HG03066 (cell line): ENCODE results near the gene SLC2A14.
"Not testable (repeated sequence)": the region's sequence is repeated elsewhere in the genome, so short reads cannot be mapped to it uniquely, and the experiment has no call there.

Experiments used
- ATAC-seq: cut with Tn5 transposase; IDR thresholded peaks from one replicate; pipeline ENCODE4 v1.9.1; 2021; ENCODE audit warnings: low read depth; ENCODE audit not compliant: unreplicated experiment

The SLC2A14 gene

DNA sequence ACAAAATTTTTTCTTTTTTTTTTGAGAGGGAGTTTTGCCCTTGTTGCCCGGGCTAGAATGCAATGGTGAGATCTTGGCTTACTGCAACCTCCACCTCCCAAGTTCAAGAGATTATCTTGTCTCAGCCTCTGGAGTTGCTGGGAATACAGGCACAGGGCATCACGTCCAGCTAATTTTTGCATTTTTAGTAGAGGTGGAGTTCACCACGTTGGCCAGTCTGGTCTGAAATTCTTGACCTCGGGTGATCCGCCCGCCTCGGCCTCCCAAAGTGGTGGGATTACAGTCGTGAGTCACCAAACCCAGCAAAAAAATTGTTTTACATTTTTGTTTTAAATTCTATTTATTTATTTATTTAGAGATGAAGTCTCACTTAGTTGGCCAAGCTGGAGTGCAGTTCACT is 4.7 kb upstream of the SLC2A14 start:
- ATAC-seq = no peak

DNA sequence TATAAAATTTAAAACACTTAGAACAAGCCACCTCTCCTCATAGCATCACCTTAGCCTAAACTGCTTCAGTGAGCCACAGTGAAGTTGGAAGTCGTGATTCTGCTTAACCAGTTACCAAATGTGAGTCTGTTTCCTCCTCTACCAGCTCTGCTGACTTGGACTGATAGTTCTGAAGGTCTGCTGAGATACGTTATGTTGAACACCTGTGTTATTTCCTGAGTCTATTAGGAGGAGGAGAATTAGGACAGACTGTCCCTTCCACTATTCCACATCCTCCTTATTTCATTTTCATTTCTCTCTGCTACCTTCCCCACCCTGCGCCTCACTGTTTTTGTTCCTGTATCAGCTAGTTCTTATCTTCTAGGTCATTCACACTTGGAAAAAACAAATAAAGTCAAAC is 2.4 kb downstream of the SLC2A14 start:
- ATAC-seq = no peak

DNA sequence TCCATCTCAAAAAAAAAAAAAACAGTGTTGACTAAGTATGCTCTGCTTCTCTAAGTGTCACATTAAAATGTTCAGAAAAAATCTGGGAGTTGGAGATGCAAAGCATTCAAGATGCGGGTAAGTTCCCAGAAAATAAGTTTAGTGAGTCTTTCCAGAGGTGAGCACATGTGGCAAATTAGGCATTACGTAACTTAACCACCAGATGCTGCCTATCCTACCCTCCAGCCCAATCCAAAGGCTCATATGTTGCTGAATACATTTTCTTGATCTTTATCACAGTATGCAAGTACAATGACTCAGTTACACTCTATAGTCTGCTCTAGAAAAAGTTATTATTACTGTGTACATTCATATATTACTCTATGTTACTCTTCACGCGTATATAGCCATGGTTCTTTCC is 3.6 kb downstream of the SLC2A14 start:
- ATAC-seq = no peak

DNA sequence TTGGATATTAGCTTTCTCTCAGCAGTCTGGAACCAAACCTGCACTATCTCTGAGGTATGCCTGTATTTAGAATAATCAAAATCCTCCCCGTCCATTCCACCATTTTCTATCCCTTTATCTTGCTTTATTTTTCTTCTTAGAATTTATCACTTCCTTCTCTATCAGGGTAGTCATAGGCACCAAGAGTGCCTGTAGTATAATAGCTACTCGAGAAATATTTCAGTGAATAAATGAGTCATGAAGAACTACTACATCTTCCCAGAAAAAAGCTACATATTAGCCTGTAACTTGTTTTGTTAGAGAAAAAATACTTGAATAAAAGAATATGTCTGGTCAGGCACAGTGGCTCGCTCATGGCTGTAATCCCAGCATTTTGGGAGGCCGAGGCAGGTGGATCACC is 4.3 kb downstream of the SLC2A14 start:
- ATAC-seq = no peak

DNA sequence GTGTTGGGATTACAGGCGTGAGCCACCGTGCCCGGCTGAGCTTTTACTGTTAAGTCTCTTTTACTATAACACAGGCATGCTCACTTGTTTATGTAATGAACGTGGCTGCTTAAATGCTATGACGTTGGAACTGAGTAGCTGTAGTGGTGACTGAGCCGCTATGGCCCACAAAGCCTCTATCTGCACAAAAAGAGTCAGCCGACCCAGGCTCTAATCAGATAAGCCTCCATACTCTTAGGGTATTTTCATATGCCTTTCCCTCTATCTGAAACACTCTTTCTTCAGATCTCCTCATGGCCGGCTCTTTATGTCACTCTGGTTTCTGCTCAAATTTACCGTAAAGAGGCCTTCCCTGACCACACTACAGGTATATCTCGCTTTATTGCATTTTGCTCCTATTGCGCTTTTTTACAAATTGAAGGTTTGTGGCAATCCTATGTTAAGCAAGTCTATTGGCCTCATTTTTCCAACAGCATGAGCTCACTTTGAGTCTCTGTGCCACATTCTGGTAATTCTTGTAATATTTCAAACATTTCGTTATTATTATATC is 8.0 kb downstream of the SLC2A14 start:
- ATAC-seq = no peak

DNA sequence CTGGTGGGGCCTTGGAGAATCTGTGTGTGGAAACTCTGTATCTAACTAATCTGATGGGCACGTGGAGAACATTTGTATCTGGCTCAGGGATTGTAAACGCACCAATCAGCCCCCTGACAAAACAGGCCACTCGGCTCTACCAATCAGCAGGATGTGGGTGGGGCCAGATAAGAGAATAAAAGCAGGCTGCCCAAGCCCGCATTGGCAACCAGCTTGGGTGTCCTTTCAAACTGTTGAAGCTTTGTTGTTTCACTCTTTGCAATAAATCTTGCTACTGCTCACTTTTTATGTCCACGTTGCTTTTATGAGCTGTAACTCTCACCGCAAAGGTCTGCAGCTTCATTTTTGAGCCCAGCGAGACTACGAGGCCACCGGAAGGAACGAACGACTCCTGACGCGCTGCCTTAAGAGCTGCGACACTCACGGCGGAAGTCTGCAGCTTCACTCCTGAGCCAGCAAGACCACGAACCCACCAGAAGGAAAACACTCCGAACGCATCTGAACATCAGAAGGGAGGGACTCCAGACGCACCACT is 9.8 kb downstream of the SLC2A14 start:
- ATAC-seq = not testable (repeated sequence)

DNA sequence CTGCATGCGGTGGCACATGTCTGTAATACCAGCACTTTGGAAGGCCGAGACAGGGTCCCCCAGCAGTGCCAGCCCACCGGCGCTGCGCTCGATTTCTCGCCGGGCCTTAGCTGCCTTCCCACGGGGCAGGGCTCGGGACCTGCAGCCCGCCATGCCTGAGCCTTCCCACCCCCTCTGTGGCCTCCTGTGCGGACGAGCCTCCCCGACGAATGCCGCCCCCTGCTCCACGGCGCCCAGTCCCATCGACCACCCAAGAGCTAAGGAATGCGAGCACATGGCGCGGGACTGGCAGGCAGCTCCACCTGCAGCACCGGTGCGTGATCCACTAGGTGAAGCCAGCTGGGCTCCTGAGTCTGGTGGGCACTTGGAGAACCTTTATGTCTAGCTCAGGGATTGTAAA is 10.4 kb downstream of the SLC2A14 start:
- not testable (repeated sequence) for ATAC-seq

DNA sequence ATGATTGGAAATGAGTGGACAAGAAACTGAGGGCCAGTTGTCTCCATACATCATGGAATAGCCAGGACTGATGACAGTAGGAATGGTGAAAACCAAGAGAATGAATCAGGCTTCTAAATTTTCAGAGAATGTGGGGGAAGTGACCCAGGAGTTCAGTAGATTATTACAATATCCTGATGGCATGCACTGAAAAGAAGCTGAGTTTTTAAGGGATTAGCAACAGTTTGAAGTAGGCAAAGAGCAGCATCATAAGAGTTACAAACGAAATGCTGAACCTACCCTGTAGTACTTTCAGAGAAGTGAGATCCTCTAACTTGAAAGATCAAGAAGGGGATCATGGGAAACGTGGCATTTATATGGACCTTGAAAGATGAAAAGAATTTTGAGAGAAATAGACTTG is 13.2 kb downstream of the SLC2A14 start:
- ATAC-seq = no peak

DNA sequence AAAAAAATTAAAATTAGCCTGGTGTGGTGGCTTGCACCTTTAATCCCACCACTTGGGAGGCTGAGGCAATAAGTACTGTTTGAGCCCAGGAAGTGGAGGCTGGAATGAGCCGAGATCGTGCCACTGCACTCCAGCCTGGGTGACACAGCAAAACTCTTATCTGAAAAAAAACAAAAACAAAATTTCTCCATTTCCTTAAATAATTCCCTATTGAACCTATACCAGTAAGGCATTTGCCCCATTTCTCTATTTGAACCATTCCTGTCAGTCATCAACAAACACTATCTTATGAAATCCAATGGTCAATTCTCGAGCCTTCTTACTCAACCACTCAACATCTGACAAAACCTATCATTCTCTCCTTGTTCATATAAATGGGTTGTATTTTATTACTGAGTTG is 14.7 kb downstream of the SLC2A14 start:
- ATAC-seq = no peak

DNA sequence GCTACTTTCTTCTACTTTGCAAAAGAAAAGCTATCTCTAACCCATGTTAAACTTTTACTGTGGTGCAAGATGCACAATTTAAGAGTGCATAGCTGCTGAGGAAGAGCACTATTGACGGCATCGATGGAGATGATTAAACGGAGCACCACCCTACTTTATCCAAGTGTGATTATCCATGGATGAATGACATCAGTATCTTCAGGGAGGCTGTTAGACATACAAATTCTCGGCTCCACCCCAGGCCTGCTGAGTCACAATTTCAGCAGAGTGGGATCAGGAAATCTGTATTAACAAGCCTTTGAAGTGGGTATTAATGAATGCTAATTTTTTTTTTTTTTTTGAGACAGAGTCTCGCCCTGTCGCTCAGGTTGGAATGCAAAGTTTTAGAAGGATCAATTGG is 16.2 kb downstream of the SLC2A14 start:
- no peak for ATAC-seq

DNA sequence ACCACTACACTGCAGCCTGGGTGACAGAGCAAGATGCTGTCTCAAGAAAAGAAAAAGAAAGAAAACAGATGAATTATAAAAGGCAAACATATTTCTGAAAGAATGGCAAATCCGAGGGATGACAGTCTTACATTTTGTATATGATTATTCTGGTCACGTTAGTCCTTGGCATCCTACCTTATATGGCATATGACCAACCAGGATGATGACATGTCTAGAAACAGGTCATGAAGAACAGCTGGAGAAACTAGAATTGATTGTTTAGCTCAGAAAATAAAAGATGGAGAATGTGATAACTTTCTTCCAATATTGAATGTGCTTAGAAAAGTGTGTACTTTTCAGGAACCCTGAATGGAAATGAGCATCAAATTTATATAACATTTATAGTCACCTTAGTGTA is 19.2 kb downstream of the SLC2A14 start:
- ATAC-seq = no peak

DNA sequence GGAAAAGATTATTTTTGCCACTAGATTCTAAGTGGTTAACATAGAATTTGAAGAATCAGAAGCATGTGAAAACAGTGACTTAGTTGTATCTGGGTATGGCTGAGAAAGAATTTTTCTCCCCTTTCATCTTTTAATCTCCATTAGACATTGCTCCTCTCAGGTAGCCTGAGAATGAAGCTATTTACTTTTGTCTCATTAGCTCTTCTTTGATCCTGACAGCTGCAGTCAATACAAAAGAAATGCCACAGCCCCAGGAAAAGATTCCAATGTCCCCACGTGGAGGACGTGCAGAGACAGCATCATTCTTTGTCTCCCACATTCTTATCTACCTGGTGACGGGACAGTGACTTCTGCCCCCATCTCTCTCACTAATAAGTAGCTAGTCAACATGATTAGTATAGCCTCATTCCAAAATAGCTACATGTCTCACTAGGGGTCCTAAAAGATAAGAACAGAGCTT is 21.1 kb downstream of the SLC2A14 start:
- ATAC-seq = not testable (repeated sequence)

DNA sequence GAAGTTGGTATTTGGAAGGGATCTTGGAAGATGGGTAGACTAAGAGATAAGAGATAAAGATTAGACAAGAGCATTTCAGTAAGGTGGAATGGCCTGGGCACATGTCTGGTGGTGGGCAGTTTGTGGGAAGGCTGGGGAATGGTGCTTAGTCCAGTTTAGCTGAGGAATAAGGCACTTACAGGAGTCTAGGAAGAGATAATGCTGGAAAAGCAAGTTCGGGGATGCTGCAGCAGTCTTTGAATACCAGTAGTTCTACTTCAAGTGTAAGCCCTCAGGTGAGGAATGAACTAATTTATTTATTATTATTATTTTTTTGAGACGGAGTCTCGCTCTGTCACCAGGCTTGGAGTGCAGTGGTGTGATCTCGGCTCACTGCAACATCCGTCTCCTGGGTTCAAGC is 22.6 kb downstream of the SLC2A14 start:
- not testable (repeated sequence) for ATAC-seq

DNA sequence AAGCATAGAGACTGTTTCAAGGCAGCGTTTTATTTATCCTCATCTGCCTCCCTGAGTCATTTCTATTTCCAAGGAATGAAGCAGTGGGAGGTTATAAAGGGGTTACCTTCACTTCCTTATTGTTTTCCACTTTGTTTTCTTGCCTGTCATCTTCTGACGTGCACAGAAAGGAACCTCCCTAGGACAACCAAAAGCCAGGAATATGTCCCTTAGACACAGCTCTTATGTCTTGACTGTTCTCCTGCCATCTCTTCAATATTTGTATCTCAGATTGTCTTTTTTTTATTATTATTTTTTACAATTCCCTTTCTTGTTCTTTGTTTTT is 24.7 kb downstream of the SLC2A14 start:
- ATAC-seq = not testable (repeated sequence)

DNA sequence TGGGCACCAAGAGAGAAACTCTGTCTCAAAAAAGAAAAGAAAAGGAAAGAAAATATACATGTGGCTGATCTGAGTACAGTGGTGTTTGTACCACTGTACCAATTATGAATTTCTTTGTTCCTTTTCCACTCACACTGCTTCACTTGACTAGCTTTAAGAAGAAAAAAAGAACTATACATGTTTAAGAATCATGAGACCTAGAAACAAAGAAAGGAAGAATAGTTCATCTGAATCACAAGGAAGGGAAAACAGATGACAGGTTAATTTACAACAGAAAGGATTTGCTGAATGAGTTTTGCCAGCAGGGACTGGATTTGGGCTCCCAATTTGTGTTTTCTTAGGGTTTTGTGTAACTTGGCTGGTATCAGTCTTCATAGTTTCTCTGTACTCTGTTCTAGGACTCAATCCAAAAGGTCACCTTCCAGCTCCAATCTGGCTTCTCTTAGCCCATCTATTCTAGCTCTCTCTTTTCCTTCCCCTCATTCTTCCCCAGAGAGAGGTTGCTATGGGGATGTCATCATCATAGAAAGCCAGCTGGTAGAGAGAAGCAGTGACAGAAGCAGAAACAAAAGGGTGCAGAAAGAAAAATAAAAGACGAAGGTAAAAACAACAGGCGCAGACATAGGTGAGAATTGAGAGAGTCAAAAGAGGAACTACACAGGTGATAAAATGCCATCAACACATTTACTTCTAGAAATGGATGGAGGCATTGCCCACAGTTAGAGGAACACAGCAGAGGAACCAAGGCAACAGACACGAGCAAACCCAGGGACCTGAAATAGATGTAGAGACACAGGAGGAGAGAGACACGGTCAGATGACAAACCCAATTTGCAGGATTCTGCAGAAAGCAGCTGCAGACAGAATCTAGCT is 25.3 kb downstream of the SLC2A14 start:
- not testable (repeated sequence) for ATAC-seq

DNA sequence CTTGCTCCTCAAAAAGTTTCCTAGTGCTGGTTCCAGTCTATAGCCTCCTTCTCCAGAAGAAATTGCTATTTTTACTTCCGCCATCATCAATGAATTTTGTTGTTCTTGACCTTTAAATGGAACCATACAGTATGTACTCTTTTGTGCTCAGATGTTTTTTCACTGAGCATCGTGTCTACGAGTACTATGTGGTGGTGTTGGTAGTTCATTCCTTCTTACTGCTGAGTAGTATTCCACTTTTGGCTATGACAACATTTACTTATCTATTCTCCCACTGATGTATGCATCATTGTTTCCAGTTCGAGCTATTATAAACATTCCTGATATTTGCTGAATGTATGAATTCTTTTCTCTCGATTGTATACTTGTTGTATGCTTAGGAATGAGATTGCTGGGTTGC is 28.6 kb downstream of the SLC2A14 start:
- no peak for ATAC-seq

DNA sequence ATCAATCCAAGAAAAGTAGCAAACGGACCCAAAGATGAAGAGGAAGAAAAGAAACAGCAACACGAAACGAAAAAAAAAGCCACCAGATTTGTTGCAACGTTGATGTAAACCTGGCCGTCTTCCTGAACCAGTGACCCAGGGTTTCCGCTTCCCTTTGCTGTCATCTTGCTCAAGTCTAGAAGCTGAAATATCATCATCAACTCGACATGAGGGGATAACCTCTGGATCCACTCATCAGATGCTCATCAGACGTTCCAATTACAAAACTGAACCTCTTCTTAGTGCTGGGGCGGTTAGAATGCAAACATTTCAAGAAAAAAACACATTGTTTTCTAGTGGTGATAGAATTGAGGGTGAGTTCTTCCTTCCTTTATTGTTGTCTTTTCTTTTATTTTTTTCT is 29.1 kb downstream of the SLC2A14 start:
- not testable (repeated sequence) for ATAC-seq

DNA sequence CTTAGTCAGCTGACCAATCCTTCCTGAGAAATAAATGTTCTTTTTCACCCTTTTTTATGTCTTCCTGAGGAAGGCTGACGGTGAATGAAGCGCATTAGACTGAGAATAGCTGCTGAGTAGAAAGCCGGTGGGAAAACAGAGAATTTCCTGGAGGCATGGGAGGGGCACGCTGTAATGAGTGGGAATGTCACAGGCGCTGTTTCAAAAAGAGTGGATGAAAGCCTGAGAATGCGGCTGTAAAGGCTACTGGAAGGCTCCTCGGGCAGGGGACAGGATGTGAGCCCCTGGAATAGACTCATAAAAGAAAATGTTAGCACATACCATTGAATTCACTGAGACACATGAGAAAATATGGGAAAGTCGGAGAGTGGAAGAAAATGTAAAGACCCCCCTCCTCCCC is 29.6 kb downstream of the SLC2A14 start:
- not testable (repeated sequence) for ATAC-seq

DNA sequence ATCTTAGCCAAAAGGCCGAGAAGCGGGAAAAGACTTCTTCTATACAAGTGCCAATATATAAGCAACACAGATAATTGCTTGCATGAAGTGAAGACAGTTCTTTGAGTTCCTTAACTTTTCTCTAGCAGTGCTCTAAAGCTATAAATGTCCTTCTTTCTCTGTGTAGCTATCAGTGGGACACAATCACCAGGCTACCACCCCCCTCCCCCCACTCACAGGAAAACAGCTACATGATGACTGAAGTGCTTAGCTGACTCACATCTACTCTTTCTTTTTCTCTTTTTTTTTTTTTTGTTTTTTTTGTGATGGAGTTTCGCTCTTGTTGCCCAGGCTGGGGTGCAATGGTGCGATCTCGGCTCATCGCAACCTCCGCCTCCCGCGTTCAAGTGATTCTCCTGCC is 30.3 kb downstream of the SLC2A14 start:
- not testable (repeated sequence) for ATAC-seq

DNA sequence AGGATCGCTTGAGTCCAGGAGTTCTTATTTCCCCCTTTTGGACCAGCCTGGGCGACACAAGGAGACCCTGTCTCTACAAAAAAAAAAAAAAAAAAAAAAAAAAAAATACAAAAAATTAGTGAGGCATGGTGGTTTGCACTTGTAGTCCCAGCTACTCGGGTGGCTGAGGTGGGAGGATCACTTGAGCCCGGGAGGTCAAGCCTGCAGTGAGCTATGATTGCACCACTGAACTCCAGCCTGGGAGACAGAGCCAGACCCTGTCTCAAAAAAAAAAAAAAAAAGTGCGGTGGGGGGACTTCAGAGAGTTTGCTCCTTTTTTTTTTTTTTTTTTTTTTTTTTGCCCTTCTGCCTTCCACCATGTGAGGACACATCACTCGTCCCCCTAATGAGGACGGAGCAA is 32.9 kb downstream of the SLC2A14 start:
- ATAC-seq = not testable (repeated sequence)

DNA sequence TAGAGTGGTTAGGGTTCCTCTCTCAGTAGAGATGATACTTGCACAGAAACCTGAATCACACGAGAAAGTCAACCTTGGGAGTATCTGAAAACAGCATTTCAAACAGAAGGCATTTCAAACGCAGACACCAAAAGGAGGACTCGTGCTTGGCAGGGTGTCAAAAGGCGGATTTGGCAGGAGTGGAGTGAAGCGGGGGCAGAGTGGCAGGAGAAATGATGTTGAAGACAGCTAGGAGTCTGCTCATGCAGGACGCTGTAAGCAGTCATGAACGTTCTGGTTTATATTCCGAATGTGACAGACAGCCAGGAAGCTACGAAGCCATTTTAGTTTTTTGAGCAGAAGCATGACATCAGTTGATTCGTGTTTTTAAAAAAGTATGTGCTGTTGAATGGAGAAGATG is 33.5 kb downstream of the SLC2A14 start:
- not testable (repeated sequence) for ATAC-seq

DNA sequence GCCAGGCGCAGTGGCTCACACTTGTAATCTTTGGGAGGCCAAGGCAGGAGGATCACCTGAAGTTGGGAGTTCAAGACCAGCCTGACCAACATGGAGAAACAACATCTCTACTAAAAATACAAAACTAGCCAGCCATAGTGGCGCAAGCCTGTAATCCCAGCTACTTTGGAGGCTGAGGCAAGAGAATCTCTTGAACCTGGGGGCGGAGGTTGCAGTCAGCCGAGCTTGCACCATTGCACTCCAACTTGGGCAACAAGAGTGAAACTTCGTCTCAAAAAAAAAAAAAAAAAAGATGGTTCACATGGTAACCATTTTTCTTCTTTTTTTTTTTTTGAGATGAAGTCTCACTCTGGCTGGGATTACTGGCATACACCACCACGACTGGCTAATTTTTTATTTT is 35.3 kb downstream of the SLC2A14 start:
- ATAC-seq = no peak
